Spleen (tissue), 7 donors: ENCODE measurements around the gene DEUP1.

ENCODE experiments used
- POLR2A ChIP-seq, 3 donors: fragments of 450-650 bp; IDR thresholded peaks; one replicate each; pipeline ENCODE4 v1.5.1; 2017; ENCODE audit warnings: antibody characterized with exemption in 3 of 3, mild to moderate bottlenecking in 1 of 3
- POLR2AphosphoS5 ChIP-seq, 3 donors: sonication (generic); formaldehyde crosslinking; IDR thresholded peaks; one replicate each; pipeline ENCODE4 v1.5.1; 2017; ENCODE audit warnings: antibody characterized with exemption in 3 of 3
- TF ChIP-seq, protein P1 (sequence below), 11 experiments: fragments of 200-600 bp in 7 of 11; fragments of 450-650 bp in 4 of 11; sonication (generic) in 4 of 11; IDR thresholded peaks in 8 of 11; conservative IDR thresholded peaks in 3 of 11; 1 replicate in 7 of 11; 2 replicates in 4 of 11; pipeline versions ENCODE4 v1.4.0 to v1.8.0; 2016 to 2021; ENCODE audit warnings: antibody characterized with exemption in 11 of 11, inconsistent platforms in 4 of 11, mild to moderate bottlenecking in 1 of 11
- donor health status: DM: no; HTN: no; CAD: no; lungs with moderate emphysema.
- donor health status: DM: no; HTN: no; CAD: no.
- donor health status: DM: no; HTN: no; CAD: no.

DNA sequence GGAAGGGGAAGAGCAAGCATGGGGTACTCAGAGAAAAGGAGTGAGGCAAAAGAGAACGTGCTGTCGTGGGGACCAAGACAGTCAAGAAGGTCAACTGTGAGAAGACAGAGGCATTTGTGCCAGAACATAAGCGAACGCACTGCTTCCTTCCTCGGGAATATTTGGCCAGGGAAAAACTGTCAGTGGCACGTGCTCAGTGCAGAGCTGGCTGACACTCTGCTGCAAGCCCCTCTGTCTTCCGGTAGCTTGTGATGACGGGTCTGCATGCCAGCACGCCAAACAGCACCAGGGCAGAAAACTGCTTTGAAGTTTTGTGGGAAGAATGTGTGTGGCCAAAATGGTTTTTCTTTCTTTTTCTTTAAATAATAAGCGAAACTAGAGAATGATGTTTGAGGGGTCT is 152.0 kb downstream of the DEUP1 start:
- TF ChIP-seq, protein P1, sequence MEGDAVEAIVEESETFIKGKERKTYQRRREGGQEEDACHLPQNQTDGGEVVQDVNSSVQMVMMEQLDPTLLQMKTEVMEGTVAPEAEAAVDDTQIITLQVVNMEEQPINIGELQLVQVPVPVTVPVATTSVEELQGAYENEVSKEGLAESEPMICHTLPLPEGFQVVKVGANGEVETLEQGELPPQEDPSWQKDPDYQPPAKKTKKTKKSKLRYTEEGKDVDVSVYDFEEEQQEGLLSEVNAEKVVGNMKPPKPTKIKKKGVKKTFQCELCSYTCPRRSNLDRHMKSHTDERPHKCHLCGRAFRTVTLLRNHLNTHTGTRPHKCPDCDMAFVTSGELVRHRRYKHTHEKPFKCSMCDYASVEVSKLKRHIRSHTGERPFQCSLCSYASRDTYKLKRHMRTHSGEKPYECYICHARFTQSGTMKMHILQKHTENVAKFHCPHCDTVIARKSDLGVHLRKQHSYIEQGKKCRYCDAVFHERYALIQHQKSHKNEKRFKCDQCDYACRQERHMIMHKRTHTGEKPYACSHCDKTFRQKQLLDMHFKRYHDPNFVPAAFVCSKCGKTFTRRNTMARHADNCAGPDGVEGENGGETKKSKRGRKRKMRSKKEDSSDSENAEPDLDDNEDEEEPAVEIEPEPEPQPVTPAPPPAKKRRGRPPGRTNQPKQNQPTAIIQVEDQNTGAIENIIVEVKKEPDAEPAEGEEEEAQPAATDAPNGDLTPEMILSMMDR (IDR thresholded peaks at IDR 0.05 in 8 of 11, conservative IDR thresholded peaks at IDR 0.05 in 3 of 11) = no peak
- TF ChIP-seq POLR2A (IDR thresholded peaks at IDR 0.05) (no peak), POLR2AphosphoS5 (IDR thresholded peaks at IDR 0.05) (no peak)
